B cell (primary cell): Measurements from ENCODE around the gene TPRA1. TPM values are rescaled to one million over a fixed set of nuclear protein-coding genes. Genes with fewer than 3 reads are reported as not detected.

Experiments
- ATAC-seq: fragments of 200-7000 bp; cut with Tn5 transposase; one replicate; pipeline ENCODE4 v1.10.0; 2021; ENCODE audit warnings: low read depth, mild to moderate bottlenecking, moderate number of reproducible peaks, moderate library complexity
- CTCF ChIA-PET: fragments of 350-600 bp; sonication (Branson Sonifier 250); formaldehyde crosslinking; loops from one replicate; lab custom pipeline; 2021; ENCODE audit warnings: antibody characterized with exemption, inconsistent platforms; lab: Charles Lee
- POLR2A ChIA-PET: fragments of 350-600 bp; sonication (Branson Sonifier 250); formaldehyde crosslinking; loops from one replicate; lab custom pipeline; 2021; ENCODE audit warnings: antibody characterized with exemption; lab: Charles Lee
- DNase-seq: peaks from one replicate; pipeline ENCODE4 v3.0.0; 2013
- H2AFZ ChIP-seq: 2 replicates; pipeline ENCODE4 v1.6.1; 2012; ENCODE audit warnings: mild to moderate bottlenecking, low read depth, low read length; ENCODE audit not compliant: insufficient read depth, poor library complexity, severe bottlenecking
- H3K27ac ChIP-seq, 2 donors: 1 replicate in 1 of 2; 2 replicates in 1 of 2; pipeline ENCODE4 v1.5.1; 2012 to 2013; ENCODE audit warnings: low read length in 2 of 2, mild to moderate bottlenecking in 2 of 2, moderate library complexity in 1 of 2
- H3K27me3 ChIP-seq, 4 experiments: fragments of 200-600 bp in 1 of 4; sonication (generic) in 1 of 4; replicated peaks in 1 of 4; 1 replicate in 2 of 4; 2 replicates in 2 of 4; pipeline versions ENCODE4 v1.6.1 to v1.7.0; 2013 to 2016; ENCODE audit warnings: low read length in 3 of 4, mild to moderate bottlenecking in 2 of 4, mixed read lengths in 1 of 4, moderate library complexity in 1 of 4; ENCODE audit not compliant: insufficient read depth in 4 of 4, control insufficient read depth in 3 of 4; ENCODE audit errors: control extremely low read depth in 1 of 4
- H3K36me3 ChIP-seq, 2 experiments: replicated peaks in 1 of 2; 1 replicate in 1 of 2; 2 replicates in 1 of 2; pipeline versions ENCODE4 v1.6.1 to v1.7.1; 2013; ENCODE audit warnings: low read length in 1 of 2; ENCODE audit not compliant: insufficient read depth in 2 of 2, control insufficient read depth in 1 of 2; ENCODE audit errors: control extremely low read depth in 1 of 2, extremely low read depth in 1 of 2
- H3K4me1 ChIP-seq, 2 donors: fragments of 200-600 bp in 1 of 2; sonication (generic) in 1 of 2; 1 replicate in 1 of 2; 2 replicates in 1 of 2; pipeline versions ENCODE4 v1.5.1 to v1.6.1; 2013 to 2017; ENCODE audit warnings: low read length in 2 of 2; ENCODE audit not compliant: control insufficient read depth in 2 of 2, insufficient read depth in 2 of 2
- H3K4me2 ChIP-seq: replicated peaks from 2 replicates; pipeline ENCODE3; 2012; ENCODE audit warnings: mild to moderate bottlenecking, low read depth, low read length; ENCODE audit not compliant: poor library complexity, severe bottlenecking
- H3K4me3 ChIP-seq, 5 experiments: fragments of 200-600 bp in 1 of 5; sonication (generic) in 1 of 5; 1 replicate in 3 of 5; 2 replicates in 2 of 5; pipeline versions ENCODE4 v1.5.1 to v1.7.0; 2011 to 2016; ENCODE audit warnings: low read length in 4 of 5, mild to moderate bottlenecking in 4 of 5, low read depth in 2 of 5, control low read depth in 1 of 5, moderate library complexity in 1 of 5; ENCODE audit not compliant: insufficient read depth in 1 of 5; ENCODE audit errors: control extremely low read depth in 1 of 5, extremely low read depth in 1 of 5
- H3K79me2 ChIP-seq: fragments of 200-600 bp; sonication (generic); one replicate; pipeline ENCODE4 v1.6.0; 2016; ENCODE audit warnings: low read length; ENCODE audit not compliant: control insufficient read depth, insufficient read depth
- H3K9ac ChIP-seq: fragments of 200-600 bp; sonication (generic); 2 replicates; pipeline ENCODE4 v1.6.1; 2017; ENCODE audit warnings: mild to moderate bottlenecking, low read length, moderate library complexity
- H3K9me3 ChIP-seq, 3 donors: one replicate each; pipeline versions ENCODE4 v1.6.1 to v1.7.1; 2013; ENCODE audit warnings: low read length in 2 of 3; ENCODE audit not compliant: control insufficient read depth in 2 of 3, insufficient read depth in 1 of 3; ENCODE audit errors: control extremely low read depth in 1 of 3
- H4K20me1 ChIP-seq: 2 replicates; pipeline ENCODE4 v1.6.0; 2012; ENCODE audit warnings: mild to moderate bottlenecking, low read length; ENCODE audit not compliant: insufficient read depth, control insufficient read depth, poor library complexity, severe bottlenecking
- H3K27ac Mint-ChIP-seq: one replicate; pipeline ENCODE4 v1.8.0; 2021; ENCODE audit warnings: mixed read lengths
- H3K27me3 Mint-ChIP-seq: one replicate; pipeline ENCODE4 v1.8.0; 2021; ENCODE audit warnings: mixed read lengths
- H3K4me1 Mint-ChIP-seq: one replicate; pipeline ENCODE4 v1.8.0; 2021; ENCODE audit warnings: mixed read lengths
- H3K4me3 Mint-ChIP-seq: one replicate; pipeline ENCODE4 v1.8.0; 2021; ENCODE audit warnings: mixed read lengths
- H3K9me3 Mint-ChIP-seq: one replicate; pipeline ENCODE4 v1.8.0; 2022; ENCODE audit warnings: mixed read lengths; ENCODE audit not compliant: insufficient read depth
- EZH2 ChIP-seq: IDR thresholded peaks from 2 replicates; pipeline ENCODE4 v1.6.1; 2012; ENCODE audit warnings: borderline replicate concordance, low read depth, mild to moderate bottlenecking, moderate library complexity, low read length; ENCODE audit not compliant: insufficient read depth, poor library complexity, severe bottlenecking
- WGBS: methylation state at CpG from one replicate; pipeline ENCODE4 v1.1.5; 2013; ENCODE audit warnings: missing lambda C conversion rate; ENCODE audit not compliant: insufficient coverage; 5-methylcytosine and 5-hydroxymethylcytosine counted together
- intact Hi-C: fragments of 100-400 bp; cut with micrococcal nuclease; formaldehyde crosslinking; loops from one replicate; pipeline ENCODE4 v1.10.0; 2022
- polyA plus RNA-seq: library from polyadenylated mRNA; depleted of rRNA; stranded (reverse); fragments of >200 nt; gene quantifications from 2 replicates; pipeline ENCODE4 v1.2.3, GENCODE V29; 2012
- total RNA-seq, 2 donors: library from RNA; stranded (reverse); fragments of 120-200 nt in 1 of 2; gene quantifications; 1 replicate in 1 of 2; 2 replicates in 1 of 2; pipeline versions ENCODE4 v1.2.3 to v1.2.4, GENCODE V29; 2013 to 2022
- TF ChIP-seq, protein P1 (sequence below): fragments of 200-600 bp; IDR thresholded peaks from one replicate; pipeline ENCODE4 v1.8.0; 2022; ENCODE audit warnings: antibody characterized with exemption, mild to moderate bottlenecking

TPRA1 gene
- total and polyA plus RNA-seq, 2 donors (not counting 1 experiment from before 2014, with no cell fraction given): 19.8 to 27.7 TPM

DNA sequence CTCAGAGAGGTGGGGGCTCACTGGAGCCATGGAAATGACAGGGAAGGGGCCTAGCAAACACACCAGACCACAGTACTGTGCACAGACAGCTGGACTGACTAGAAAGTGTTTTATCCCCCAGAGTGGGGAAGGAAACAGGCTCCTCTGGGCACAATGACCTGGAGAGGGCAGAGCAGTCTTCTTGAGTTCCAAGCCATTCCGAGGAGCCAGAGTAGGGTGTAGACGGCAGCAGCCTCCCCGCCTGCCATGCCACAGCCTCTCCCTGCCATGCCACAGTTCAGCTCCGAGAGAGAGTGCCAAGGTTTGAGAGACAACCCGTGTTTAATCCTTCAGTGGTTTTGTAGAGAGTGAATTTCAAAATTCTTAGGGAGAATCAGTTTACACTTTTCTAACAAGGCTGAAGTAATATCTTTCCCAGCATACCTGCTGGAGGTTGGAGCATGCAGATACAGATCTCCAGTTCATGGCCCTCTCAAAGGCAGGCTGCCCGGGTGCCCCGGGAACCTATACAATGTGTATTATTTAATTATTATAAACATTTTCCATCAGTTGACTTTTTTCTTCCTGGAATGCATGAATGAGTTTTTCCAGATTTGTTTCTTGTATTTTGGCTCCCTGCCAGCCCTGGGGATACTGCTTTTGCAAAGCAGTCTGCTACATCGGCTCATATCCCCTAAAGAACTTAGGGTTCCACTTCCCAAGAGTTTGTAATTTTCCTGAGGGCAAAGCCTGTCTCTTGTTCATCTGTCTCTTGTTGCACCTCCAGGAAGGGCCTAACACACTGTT is 41.7 kb upstream of the TPRA1 start:
- H3K4me3 ChIP-seq: no peak overlapping the region
- no peak overlapping the region for H3K27ac ChIP-seq
- Mint-ChIP-seq H3K27me3 (peaks cover 24% of the 10 kb centered on the region), H3K9me3 (no peaks in the 10 kb centered on the region), H3K4me3 (no peak overlapping the region), H3K4me1 (peaks cover 21% of the 10 kb centered on the region), H3K27ac (no peak overlapping the region)
- no peak overlapping the region for H3K4me2 ChIP-seq
- TF ChIP-seq, protein P1, sequence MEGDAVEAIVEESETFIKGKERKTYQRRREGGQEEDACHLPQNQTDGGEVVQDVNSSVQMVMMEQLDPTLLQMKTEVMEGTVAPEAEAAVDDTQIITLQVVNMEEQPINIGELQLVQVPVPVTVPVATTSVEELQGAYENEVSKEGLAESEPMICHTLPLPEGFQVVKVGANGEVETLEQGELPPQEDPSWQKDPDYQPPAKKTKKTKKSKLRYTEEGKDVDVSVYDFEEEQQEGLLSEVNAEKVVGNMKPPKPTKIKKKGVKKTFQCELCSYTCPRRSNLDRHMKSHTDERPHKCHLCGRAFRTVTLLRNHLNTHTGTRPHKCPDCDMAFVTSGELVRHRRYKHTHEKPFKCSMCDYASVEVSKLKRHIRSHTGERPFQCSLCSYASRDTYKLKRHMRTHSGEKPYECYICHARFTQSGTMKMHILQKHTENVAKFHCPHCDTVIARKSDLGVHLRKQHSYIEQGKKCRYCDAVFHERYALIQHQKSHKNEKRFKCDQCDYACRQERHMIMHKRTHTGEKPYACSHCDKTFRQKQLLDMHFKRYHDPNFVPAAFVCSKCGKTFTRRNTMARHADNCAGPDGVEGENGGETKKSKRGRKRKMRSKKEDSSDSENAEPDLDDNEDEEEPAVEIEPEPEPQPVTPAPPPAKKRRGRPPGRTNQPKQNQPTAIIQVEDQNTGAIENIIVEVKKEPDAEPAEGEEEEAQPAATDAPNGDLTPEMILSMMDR: no peak
- TF ChIP-seq EZH2: no peak
- ChIA-PET CTCF (no interaction called here), POLR2A (no interaction called here)
- intact Hi-C loops: no loop called here
- peaks cover 0 to 10% (median 0%) of the 10 kb centered on the region in 3 donors for H3K9me3 ChIP-seq
- H3K79me2 ChIP-seq: no peaks in the 10 kb centered on the region
- no peak for ATAC-seq
- H4K20me1 ChIP-seq: no peaks in the 10 kb centered on the region
- H2AFZ ChIP-seq: no peak overlapping the region
- peaks cover 0 to 24% (median 13%) of the 10 kb centered on the region in 4 experiments for H3K27me3 ChIP-seq
- no peak for DNase-seq
- H3K9ac ChIP-seq: no peak overlapping the region
- H3K36me3 ChIP-seq: no peaks in the 10 kb centered on the region
- peaks cover 14 to 17% of the 10 kb centered on the region in 2 donors for H3K4me1 ChIP-seq
- WGBS: 100% methylated on average over 3 of the region's 8 CpGs
